DND-41 (cell line): Measurements from ENCODE around the gene CPED1.

Experiments
- ATAC-seq: fragments of 200-7000 bp; cut with Tn5 transposase; 3 replicates; pipeline ENCODE4 v1.9.1; 2021; ENCODE audit warnings: low read depth; ENCODE audit not compliant: insufficient read depth
- DNase-seq: peaks from one replicate; pipeline ENCODE4 v3.0.0-alpha.2; 2020
- H2AFZ ChIP-seq: 2 replicates; pipeline ENCODE4 v1.6.0; 2012; ENCODE audit warnings: low read depth, low read length
- H3K27ac ChIP-seq: 2 replicates; pipeline ENCODE4 v1.5.1; 2012; ENCODE audit warnings: low read length, inconsistent platforms
- H3K27me3 ChIP-seq: fragments of 200-600 bp; sonication (generic); 2 replicates; pipeline ENCODE4 v1.6.0; 2012; ENCODE audit warnings: low read length, mild to moderate bottlenecking, inconsistent platforms; ENCODE audit not compliant: insufficient read depth, poor library complexity
- H3K36me3 ChIP-seq: 2 replicates; pipeline ENCODE4 v1.5.1; 2012; ENCODE audit warnings: low read length, inconsistent platforms; ENCODE audit not compliant: insufficient read depth
- H3K4me1 ChIP-seq: 2 replicates; pipeline ENCODE4 v1.5.1; 2012; ENCODE audit warnings: mild to moderate bottlenecking, low read length; ENCODE audit not compliant: insufficient read depth
- H3K4me2 ChIP-seq: 2 replicates; pipeline ENCODE4 v1.6.0; 2012; ENCODE audit warnings: mild to moderate bottlenecking, moderate library complexity, low read length, inconsistent platforms; ENCODE audit not compliant: insufficient read depth
- H3K4me3 ChIP-seq, 2 experiments: fragments of 200-600 bp in 1 of 2; shearing (Covaris generic) in 1 of 2; 2 replicates each; pipeline ENCODE4 v1.5.1; 2012 to 2016; ENCODE audit warnings: inconsistent platforms in 2 of 2, low read length in 2 of 2, mild to moderate bottlenecking in 2 of 2, low read depth in 1 of 2, moderate library complexity in 1 of 2
- H3K79me2 ChIP-seq: 2 replicates; pipeline ENCODE4 v1.6.0; 2012; ENCODE audit warnings: low read length, inconsistent platforms; ENCODE audit not compliant: insufficient read depth
- H3K9ac ChIP-seq: 2 replicates; pipeline ENCODE4 v1.6.0; 2012; ENCODE audit warnings: low read depth, mild to moderate bottlenecking, inconsistent platforms, low read length, moderate library complexity
- H3K9me3 ChIP-seq: 2 replicates; pipeline ENCODE4 v1.5.1; 2012; ENCODE audit warnings: low read length, moderate library complexity, mild to moderate bottlenecking, inconsistent platforms; ENCODE audit not compliant: insufficient read depth, severe bottlenecking
- H4K20me1 ChIP-seq: 2 replicates; pipeline ENCODE4 v1.6.0; 2012; ENCODE audit warnings: low read length; ENCODE audit not compliant: insufficient read depth
- CTCF ChIP-seq: IDR thresholded peaks from 2 replicates; pipeline ENCODE4 v1.5.1; 2012; ENCODE audit warnings: borderline replicate concordance, low read length, moderate library complexity, mild to moderate bottlenecking; ENCODE audit not compliant: poor library complexity, severe bottlenecking; ENCODE audit errors: extremely low read depth
- EZH2 ChIP-seq: IDR thresholded peaks from 3 replicates; pipeline ENCODE4 v1.6.1; 2012; ENCODE audit warnings: borderline replicate concordance, low read depth, mild to moderate bottlenecking, moderate library complexity, low read length, inconsistent platforms; ENCODE audit not compliant: severe bottlenecking

The CPED1 gene

GRCh38 chr7:121041516-121042148 is 53.1 kb downstream of the CPED1 start:
- H3K4me2 ChIP-seq: no peak overlapping the region

GRCh38 chr7:121042195-121042594 is 53.7 kb downstream of the CPED1 start:
- no peak overlapping the region for H3K9ac ChIP-seq
- no peaks in the 10 kb centered on the region for H3K9me3 ChIP-seq
- no peak overlapping the region for H3K4me2 ChIP-seq

More at GRCh38 chr7:121041516-121042148, 53.1 kb downstream of the CPED1 start:
- Histone ChIP-seq H3K27me3 (peaks cover 3% of the 10 kb centered on the region), H3K4me3 (no peak overlapping the region), H2AFZ (no peak overlapping the region), H3K79me2 (no peaks in the 10 kb centered on the region), H3K9me3 (no peaks in the 10 kb centered on the region), H3K27ac (no peak overlapping the region), H3K4me1 (no peaks in the 10 kb centered on the region), H3K9ac (no peak overlapping the region), H3K36me3 (no peaks in the 10 kb centered on the region), H4K20me1 (no peaks in the 10 kb centered on the region)
- TF ChIP-seq CTCF (no peak), EZH2 (no peak)
- no peak for DNase-seq
- no peak for ATAC-seq

GRCh38 chr7:121042899-121043298 is 54.4 kb downstream of the CPED1 start:
- no peak for TF ChIP-seq CTCF
- TF ChIP-seq EZH2: no peak
- H3K4me3 ChIP-seq: no peak overlapping the region
- H3K79me2 ChIP-seq: no peaks in the 10 kb centered on the region
- H3K4me1 ChIP-seq: no peaks in the 10 kb centered on the region; the same call in 1 of the 2 replicates
- no peak overlapping the region for H3K4me2 ChIP-seq
- H3K36me3 ChIP-seq: no peaks in the 10 kb centered on the region
- no peak overlapping the region for H2AFZ ChIP-seq
- H3K27ac ChIP-seq: no peak overlapping the region
- peaks cover 3% of the 10 kb centered on the region for H3K27me3 ChIP-seq
- H3K9ac ChIP-seq: no peak overlapping the region
- H3K9me3 ChIP-seq: no peaks in the 10 kb centered on the region
- H4K20me1 ChIP-seq: no peaks in the 10 kb centered on the region
- ATAC-seq (no peak), DNase-seq (no peak)

More at GRCh38 chr7:121042195-121042594, 53.7 kb downstream of the CPED1 start:
- peaks cover 3% of the 10 kb centered on the region for H3K27me3 ChIP-seq
- H3K27ac ChIP-seq: no peak overlapping the region
- TF ChIP-seq CTCF (no peak), EZH2 (no peak)
- H3K4me1 ChIP-seq: no peaks in the 10 kb centered on the region; the same call in 1 of the 2 replicates
- no peak for ATAC-seq
- H4K20me1 ChIP-seq: no peaks in the 10 kb centered on the region
- H3K36me3 ChIP-seq: no peaks in the 10 kb centered on the region
- no peak overlapping the region for H3K4me3 ChIP-seq
- DNase-seq: no peak
- no peaks in the 10 kb centered on the region for H3K79me2 ChIP-seq
- H2AFZ ChIP-seq: no peak overlapping the region
